ENCODE measurements around the gene PLAAT2. TPM values are rescaled to one million over a fixed set of nuclear protein-coding genes. Genes with fewer than 3 reads are reported as not detected.

PLAAT2 gene
- total and polyA plus RNA-seq, 10 of the 15 experiments (the other 5 are each of a cell fraction or from before 2014, with no cell fraction given): 4.6 to 25.9 (median 8.6) TPM

GRCh38 chr11:63534076-63534475 lies 29.1 kb downstream of the PLAAT2 start:
- ChIA-PET CTCF (interaction anchor here (0.5 to 3.2 kb wide), 2 partner anchors 10 to 55 kb away, joined by 4 to 9 read pairs; no protein-coding TSS in a partner anchor), SMC1A (ENCODE audit: uncharacterized antibody, unreplicated experiment) (interaction anchor here (1.7 to 2.2 kb wide), 2 partner anchors 9 to 32 kb away, joined by 4 to 6 read pairs; no protein-coding TSS in a partner anchor), POLR2A (interaction anchor here (0.5 kb wide), 1 partner anchor 92 kb away, joined by 3 read pairs; no protein-coding TSS in a partner anchor), RAD21 (ENCODE audit: unreplicated experiment) (no interaction called here)
- H3K9me3 ChIP-seq (replicated peaks; ENCODE audit: control insufficient read depth, insufficient read depth, low read length): no peaks in the 10 kb centered on the region
- H3K4me1 ChIP-seq (ENCODE audit: control insufficient read depth, insufficient read depth, low read length): peaks cover 34% of the 10 kb centered on the region
- no peak overlapping the region for H3K4me3 ChIP-seq
- no peaks in the 10 kb centered on the region for H4K20me1 ChIP-seq (ENCODE audit: control insufficient read depth, insufficient read depth)
- ATAC-seq (no peak), FAIRE-seq (no peak), DNase-seq (ENCODE audit: low read depth, low spot score) (no peak)
- no peaks in the 10 kb centered on the region for H3K27me3 ChIP-seq (replicated peaks in 1 of 2; ENCODE audit: control insufficient read depth in 2 of 2, insufficient read depth in 2 of 2, low read length in 1 of 2)
- 80% methylated on average over 3 of the region's 3 CpGs for WGBS (ENCODE audit: insufficient coverage, insufficient replicate concordance, low lambda C conversion rate, missing lambda C conversion rate)
- BruUV-seq (replicated peaks): no TSS peak
- H2AFZ ChIP-seq (ENCODE audit: control insufficient read depth, low read depth, low read length): no peak overlapping the region
- intact Hi-C loops (cut with micrococcal nuclease; ENCODE audit: unreplicated experiment): no loop called here
- no peak overlapping the region for H3K9ac ChIP-seq (ENCODE audit: control insufficient read depth, insufficient read depth, low read length)
- H3K27ac ChIP-seq (ENCODE audit: control insufficient read depth, insufficient read depth): no peak overlapping the region
- H3K79me2 ChIP-seq (ENCODE audit: control insufficient read depth, insufficient read depth, low read length): no peaks in the 10 kb centered on the region
- H3K36me3 ChIP-seq (ENCODE audit: control insufficient read depth in 2 of 2, insufficient read depth in 2 of 2, low read length in 1 of 2): no peaks in the 10 kb centered on the region
- TF ChIP-seq CHD2 (IDR thresholded peaks at IDR 0.05; ENCODE audit: borderline replicate concordance, low read depth, low read length) (no peak), ZNF24 (IDR thresholded peaks at IDR 0.05) (no peak), NBN (IDR thresholded peaks at IDR 0.05) (no peak), YY1 (IDR thresholded peaks at IDR 0.05; ENCODE audit: low read depth, low read length) (no peak), BCL11A (IDR thresholded peaks at IDR 0.05; ENCODE audit: low read depth, low read length) (no peak), FOXM1 (IDR thresholded peaks at IDR 0.05; ENCODE audit: low read depth, low read length) (no peak), MTA3 (IDR thresholded peaks at IDR 0.05; ENCODE audit: borderline replicate concordance, low read length) (no peak), SMARCA5 (IDR thresholded peaks at IDR 0.05) (no peak), NFXL1 (IDR thresholded peaks at IDR 0.05; ENCODE audit: borderline replicate concordance) (no peak), ZNF622 (IDR thresholded peaks at IDR 0.05) (no peak), PML (IDR thresholded peaks at IDR 0.05; ENCODE audit: low read length) (no peak), ZSCAN29 (IDR thresholded peaks at IDR 0.05) (no peak), NFYB (IDR thresholded peaks at IDR 0.05; ENCODE audit: insufficient read depth, low read depth, low read length) (no peak), NR2C1 (IDR thresholded peaks at IDR 0.05) (no peak), ASH2L (IDR thresholded peaks at IDR 0.05; ENCODE audit: borderline replicate concordance, low read depth) (no peak)
- TF ChIP-seq, protein P1, sequence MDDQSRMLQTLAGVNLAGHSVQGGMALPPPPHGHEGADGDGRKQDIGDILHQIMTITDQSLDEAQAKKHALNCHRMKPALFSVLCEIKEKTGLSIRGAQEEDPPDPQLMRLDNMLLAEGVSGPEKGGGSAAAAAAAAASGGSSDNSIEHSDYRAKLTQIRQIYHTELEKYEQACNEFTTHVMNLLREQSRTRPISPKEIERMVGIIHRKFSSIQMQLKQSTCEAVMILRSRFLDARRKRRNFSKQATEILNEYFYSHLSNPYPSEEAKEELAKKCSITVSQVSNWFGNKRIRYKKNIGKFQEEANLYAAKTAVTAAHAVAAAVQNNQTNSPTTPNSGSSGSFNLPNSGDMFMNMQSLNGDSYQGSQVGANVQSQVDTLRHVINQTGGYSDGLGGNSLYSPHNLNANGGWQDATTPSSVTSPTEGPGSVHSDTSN (IDR thresholded peaks at IDR 0.05; ENCODE audit: insufficient replicate concordance, low read depth, low read length): no peak
- TF ChIP-seq, protein P2, sequence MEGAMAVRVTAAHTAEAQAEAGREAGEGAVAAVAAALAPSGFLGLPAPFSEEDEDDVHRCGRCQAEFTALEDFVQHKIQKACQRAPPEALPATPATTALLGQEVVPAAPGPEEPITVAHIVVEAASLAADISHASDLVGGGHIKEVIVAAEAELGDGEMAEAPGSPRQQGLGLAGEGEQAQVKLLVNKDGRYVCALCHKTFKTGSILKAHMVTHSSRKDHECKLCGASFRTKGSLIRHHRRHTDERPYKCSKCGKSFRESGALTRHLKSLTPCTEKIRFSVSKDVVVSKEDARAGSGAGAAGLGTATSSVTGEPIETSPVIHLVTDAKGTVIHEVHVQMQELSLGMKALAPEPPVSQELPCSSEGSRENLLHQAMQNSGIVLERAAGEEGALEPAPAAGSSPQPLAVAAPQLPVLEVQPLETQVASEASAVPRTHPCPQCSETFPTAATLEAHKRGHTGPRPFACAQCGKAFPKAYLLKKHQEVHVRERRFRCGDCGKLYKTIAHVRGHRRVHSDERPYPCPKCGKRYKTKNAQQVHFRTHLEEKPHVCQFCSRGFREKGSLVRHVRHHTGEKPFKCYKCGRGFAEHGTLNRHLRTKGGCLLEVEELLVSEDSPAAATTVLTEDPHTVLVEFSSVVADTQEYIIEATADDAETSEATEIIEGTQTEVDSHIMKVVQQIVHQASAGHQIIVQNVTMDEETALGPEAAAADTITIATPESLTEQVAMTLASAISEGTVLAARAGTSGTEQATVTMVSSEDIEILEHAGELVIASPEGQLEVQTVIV (IDR thresholded peaks at IDR 0.05; ENCODE audit: borderline replicate concordance, partially characterized antibody): no peak
- TF ChIP-seq, protein P3, sequence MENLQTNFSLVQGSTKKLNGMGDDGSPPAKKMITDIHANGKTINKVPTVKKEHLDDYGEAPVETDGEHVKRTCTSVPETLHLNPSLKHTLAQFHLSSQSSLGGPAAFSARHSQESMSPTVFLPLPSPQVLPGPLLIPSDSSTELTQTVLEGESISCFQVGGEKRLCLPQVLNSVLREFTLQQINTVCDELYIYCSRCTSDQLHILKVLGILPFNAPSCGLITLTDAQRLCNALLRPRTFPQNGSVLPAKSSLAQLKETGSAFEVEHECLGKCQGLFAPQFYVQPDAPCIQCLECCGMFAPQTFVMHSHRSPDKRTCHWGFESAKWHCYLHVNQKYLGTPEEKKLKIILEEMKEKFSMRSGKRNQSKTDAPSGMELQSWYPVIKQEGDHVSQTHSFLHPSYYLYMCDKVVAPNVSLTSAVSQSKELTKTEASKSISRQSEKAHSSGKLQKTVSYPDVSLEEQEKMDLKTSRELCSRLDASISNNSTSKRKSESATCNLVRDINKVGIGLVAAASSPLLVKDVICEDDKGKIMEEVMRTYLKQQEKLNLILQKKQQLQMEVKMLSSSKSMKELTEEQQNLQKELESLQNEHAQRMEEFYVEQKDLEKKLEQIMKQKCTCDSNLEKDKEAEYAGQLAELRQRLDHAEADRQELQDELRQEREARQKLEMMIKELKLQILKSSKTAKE (IDR thresholded peaks at IDR 0.05; ENCODE audit: low read depth, poor library complexity, severe bottlenecking): no peak
- no peak overlapping the region for H3K4me2 ChIP-seq (ENCODE audit: control insufficient read depth, insufficient read depth)
- in situ Hi-C loops (cut with MboI): no loop called here

Data from GM12878 (cell line).